ENCODE measurements around the gene ACMSD. TPM values are rescaled to one million over a fixed set of nuclear protein-coding genes. Genes with fewer than 3 reads are reported as not detected.
A peak's percentile ranks its signal among the peaks of the same experiment; 100 is the strongest.

The ACMSD gene
- total and polyA plus RNA-seq, 9 of the 15 experiments (the other 6 are each of a cell fraction or from before 2014, with no cell fraction given): not detected

DNA sequence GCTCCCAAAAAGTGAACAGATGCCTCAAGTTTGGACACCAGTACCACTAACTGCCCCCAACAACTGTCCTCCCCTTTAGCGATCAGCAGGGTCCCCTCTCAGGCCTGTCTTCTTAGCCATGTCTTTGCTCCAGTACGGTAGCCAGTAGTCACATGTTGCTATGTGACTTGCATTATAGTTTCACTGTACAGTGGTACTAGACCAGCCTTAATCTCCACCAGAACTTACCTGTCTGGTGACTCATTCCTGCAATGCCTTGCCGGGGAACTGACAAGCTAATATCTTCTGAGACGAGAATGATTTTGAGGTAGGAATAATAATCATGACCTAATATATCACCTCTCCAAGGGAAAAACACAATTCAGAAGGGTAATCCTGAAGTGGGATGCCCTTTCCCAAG, 23.7 kb downstream of the ACMSD start:
- in situ Hi-C loops (cut with MboI) (no loop called here), intact Hi-C loops (cut with micrococcal nuclease) (no loop called here)
- FAIRE-seq: no peak
- ChIA-PET CTCF (ENCODE audit: low intra/inter-chr PET ratio) (no interaction called here), POLR2A (no interaction called here)
- TF ChIP-seq, protein P1, sequence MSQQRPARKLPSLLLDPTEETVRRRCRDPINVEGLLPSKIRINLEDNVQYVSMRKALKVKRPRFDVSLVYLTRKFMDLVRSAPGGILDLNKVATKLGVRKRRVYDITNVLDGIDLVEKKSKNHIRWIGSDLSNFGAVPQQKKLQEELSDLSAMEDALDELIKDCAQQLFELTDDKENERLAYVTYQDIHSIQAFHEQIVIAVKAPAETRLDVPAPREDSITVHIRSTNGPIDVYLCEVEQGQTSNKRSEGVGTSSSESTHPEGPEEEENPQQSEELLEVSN (IDR thresholded peaks at IDR 0.05; ENCODE audit: borderline replicate concordance in 1 of 2, extremely low read depth in 1 of 2, insufficient read depth in 1 of 2, insufficient read length in 1 of 2, low read depth in 1 of 2, low read length in 1 of 2, poor library complexity in 1 of 2, severe bottlenecking in 1 of 2): no peak
- no peak for TF ChIP-seq NONO (IDR thresholded peaks at IDR 0.05; ENCODE audit: low read depth in 2 of 2, low read length in 1 of 2)
- no peak for TF ChIP-seq BMI1 (IDR thresholded peaks at IDR 0.05; ENCODE audit: low read length)
- TF ChIP-seq DIDO1 (tag; IDR thresholded peaks at IDR 0.05; ENCODE audit: low read depth): no peak
- TF ChIP-seq SIX5 (IDR thresholded peaks at IDR 0.05; ENCODE audit: borderline replicate concordance in 1 of 2, insufficient read depth in 1 of 2, low read depth in 1 of 2, low read length in 2 of 2): no peak
- TF ChIP-seq GATAD2A (IDR thresholded peaks at IDR 0.05): no peak
- no peak for TF ChIP-seq ZNF311 (CRISPR knock-in tag; IDR thresholded peaks at IDR 0.05)
- no peak for TF ChIP-seq STAG1 (CRISPR knock-in tag; IDR thresholded peaks at IDR 0.05; ENCODE audit: borderline replicate concordance)
- no peak for TF ChIP-seq HEY1 (CRISPR knock-in tag; IDR thresholded peaks at IDR 0.05; ENCODE audit: borderline replicate concordance)
- TF ChIP-seq ZNF668 (CRISPR knock-in tag; IDR thresholded peaks at IDR 0.05): no peak
- TF ChIP-seq ZNF282 (CRISPR knock-in tag; IDR thresholded peaks at IDR 0.05): no peak
- TF ChIP-seq ELF4 (CRISPR knock-in tag; IDR thresholded peaks at IDR 0.05): no peak
- TF ChIP-seq PHB (CRISPR knock-in tag; IDR thresholded peaks at IDR 0.05): no peak
- no peak for TF ChIP-seq SMAD1 (IDR thresholded peaks at IDR 0.05; ENCODE audit: low read depth, low read length, partially characterized antibody)
- TF ChIP-seq, protein P2, sequence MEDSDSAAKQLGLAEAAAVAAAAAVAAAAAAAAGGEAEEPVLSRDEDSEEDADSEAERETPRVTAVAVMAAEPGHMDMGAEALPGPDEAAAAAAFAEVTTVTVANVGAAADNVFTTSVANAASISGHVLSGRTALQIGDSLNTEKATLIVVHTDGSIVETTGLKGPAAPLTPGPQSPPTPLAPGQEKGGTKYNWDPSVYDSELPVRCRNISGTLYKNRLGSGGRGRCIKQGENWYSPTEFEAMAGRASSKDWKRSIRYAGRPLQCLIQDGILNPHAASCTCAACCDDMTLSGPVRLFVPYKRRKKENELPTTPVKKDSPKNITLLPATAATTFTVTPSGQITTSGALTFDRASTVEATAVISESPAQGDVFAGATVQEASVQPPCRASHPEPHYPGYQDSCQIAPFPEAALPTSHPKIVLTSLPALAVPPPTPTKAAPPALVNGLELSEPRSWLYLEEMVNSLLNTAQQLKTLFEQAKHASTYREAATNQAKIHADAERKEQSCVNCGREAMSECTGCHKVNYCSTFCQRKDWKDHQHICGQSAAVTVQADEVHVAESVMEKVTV (CRISPR knock-in tag; IDR thresholded peaks at IDR 0.05): no peak
- TF ChIP-seq ZNF408 (CRISPR knock-in tag; IDR thresholded peaks at IDR 0.05; ENCODE audit: low read depth): no peak
- no peak for TF ChIP-seq CHD1 (IDR thresholded peaks at IDR 0.05; ENCODE audit: low read length)
- Histone ChIP-seq H3K4me2 (ENCODE audit: insufficient read depth, low read length) (no peak overlapping the region), H3K4me3 (no peak overlapping the region), H3K79me2 (ENCODE audit: control insufficient read depth, insufficient read depth, low read length) (no peaks in the 10 kb centered on the region), H3K9me1 (ENCODE audit: control insufficient read depth, insufficient read depth, low read length) (no peaks in the 10 kb centered on the region), H3K9me3 (replicated peaks; ENCODE audit: control insufficient read depth, insufficient read depth, low read depth, low read length) (no peaks in the 10 kb centered on the region), H3K9ac (ENCODE audit: insufficient read depth in 1 of 2, low read depth in 2 of 2, low read length in 2 of 2) (no peak overlapping the region), H4K20me1 (replicated peaks; ENCODE audit: control insufficient read depth, insufficient read depth, low read length) (no peaks in the 10 kb centered on the region), H3K27ac (ENCODE audit: extremely low read depth, low read depth, low read length) (no peak overlapping the region), H3K27me3 (ENCODE audit: control insufficient read depth in 2 of 2, insufficient read depth in 2 of 2, low read length in 2 of 2) (peaks cover 0 to 17% of the 10 kb centered on the region in 2 experiments; a peak in 2 of 5 replicates), H2AFZ (ENCODE audit: low read depth, low read length) (no peak overlapping the region), H3K4me1 (replicated peaks in 1 of 2; ENCODE audit: control insufficient read depth in 2 of 2, insufficient read depth in 2 of 2, low read length in 2 of 2) (peaks cover 0 to 3% of the 10 kb centered on the region in 2 experiments; a peak in 2 of 5 replicates), H3K36me3 (ENCODE audit: control insufficient read depth, insufficient read depth, low read length) (no peaks in the 10 kb centered on the region)
- DNase-seq (ENCODE audit: extremely low read depth in 1 of 4, low spot score in 3 of 4): no peak
- 4% methylated on average over 4 of the region's 4 CpGs for WGBS (ENCODE audit: insufficient coverage, low coverage, missing lambda C conversion rate)
- no TSS peak for BruUV-seq (replicated peaks)
- ATAC-seq: peak; percentile 51; the same call in 2 of the 3 replicates
